Measurements from ENCODE around the gene ZSCAN32.

Gene ZSCAN32

GRCh38 chr16:3431779-3432219 is 31.0 kb upstream of the ZSCAN32 start:
- Histone ChIP-seq H3K27ac (no peak overlapping the region), H3K4me3 (ENCODE audit: low read depth, low read length) (peak overlapping the region; percentile 50), H3K36me3 (peaks cover 8% of the 10 kb centered on the region; the same call in 1 of the 2 replicates), H3K27me3 (ENCODE audit: insufficient read depth, low read depth, severe bottlenecking) (no peaks in the 10 kb centered on the region), H3K9me3 (ENCODE audit: severe bottlenecking) (no peaks in the 10 kb centered on the region)
- no peak for TF ChIP-seq CTCF (IDR thresholded peaks at IDR 0.05; ENCODE audit: low read depth, low read length)
- DNase-seq = peak; percentile 86

DNA sequence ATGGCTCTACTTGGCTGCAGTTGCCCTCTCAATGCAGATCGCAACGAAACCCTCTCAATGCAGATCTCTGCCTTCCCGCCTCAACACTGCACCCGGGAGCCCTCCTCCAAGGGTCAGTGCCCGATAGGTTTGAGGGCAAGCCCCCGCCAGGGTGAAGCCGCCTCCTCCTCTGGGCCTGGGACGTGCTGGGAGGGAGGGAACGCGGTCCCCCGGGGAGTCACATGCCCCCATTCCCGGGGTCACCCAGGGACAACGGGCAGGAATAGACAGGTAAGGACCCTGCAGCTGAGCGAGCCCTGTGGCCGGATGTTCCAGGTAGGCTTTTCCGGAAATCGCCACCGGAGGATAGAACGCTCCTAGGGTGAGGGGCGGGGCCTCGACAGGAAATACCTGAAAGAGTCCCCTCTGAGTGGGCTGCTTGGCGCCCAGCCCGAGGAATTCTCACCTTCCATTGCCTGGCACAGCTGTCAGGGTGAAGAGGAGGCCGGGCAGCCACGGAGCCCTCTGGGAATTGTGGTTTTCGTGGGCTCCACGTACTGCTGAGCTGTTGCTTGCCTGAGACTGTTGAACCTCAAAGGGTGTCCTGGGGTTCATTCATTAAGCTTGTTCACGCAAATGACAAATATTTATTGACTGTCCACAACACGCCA is 13.1 kb upstream of the ZSCAN32 start:
- H3K4me3 ChIP-seq (ENCODE audit: low read depth, low read length) = no peak overlapping the region
- DNase-seq = no peak
- no peak for TF ChIP-seq CTCF (IDR thresholded peaks at IDR 0.05; ENCODE audit: low read depth, low read length)
- H3K36me3 ChIP-seq = peaks cover 4% of the 10 kb centered on the region
- H3K27ac ChIP-seq = no peak overlapping the region
- H3K9me3 ChIP-seq (ENCODE audit: severe bottlenecking) = peaks cover 6% of the 10 kb centered on the region
- H3K27me3 ChIP-seq (ENCODE audit: insufficient read depth, low read depth, severe bottlenecking) = no peaks in the 10 kb centered on the region

DNA sequence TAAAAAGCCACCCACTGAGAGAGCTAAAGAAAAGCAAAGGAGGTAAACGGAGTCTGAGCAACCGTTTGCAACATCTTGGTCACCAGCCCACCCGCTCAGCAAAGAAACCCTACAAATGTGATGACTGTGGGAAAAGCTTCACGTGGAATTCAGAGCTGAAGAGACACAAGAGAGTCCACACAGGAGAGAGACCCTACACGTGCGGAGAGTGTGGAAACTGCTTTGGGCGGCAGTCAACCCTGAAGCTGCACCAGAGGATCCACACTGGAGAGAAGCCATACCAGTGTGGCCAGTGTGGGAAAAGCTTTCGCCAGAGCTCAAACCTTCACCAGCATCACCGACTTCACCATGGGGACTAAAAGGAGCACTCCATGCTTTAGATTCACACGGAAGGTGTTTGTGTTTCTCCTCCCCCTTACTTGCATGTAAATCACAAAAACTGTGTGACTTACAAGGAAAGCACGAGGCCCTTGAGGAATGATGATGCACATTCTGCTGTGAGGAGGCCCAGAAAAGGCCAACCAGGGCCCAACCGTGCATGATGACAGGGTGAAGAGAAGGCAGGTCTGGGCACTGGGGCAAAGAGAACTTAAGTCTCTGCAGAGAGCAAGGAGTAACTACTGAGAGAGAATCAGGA is 7.9 kb upstream of the ZSCAN32 start:
- DNase-seq = no peak
- H3K27ac ChIP-seq = no peak overlapping the region
- TF ChIP-seq CTCF (IDR thresholded peaks at IDR 0.05; ENCODE audit: low read depth, low read length) = no peak
- peaks cover 32% of the 10 kb centered on the region for H3K9me3 ChIP-seq (ENCODE audit: severe bottlenecking)
- no peak overlapping the region for H3K4me3 ChIP-seq (ENCODE audit: low read depth, low read length)
- H3K27me3 ChIP-seq (ENCODE audit: insufficient read depth, low read depth, severe bottlenecking) = no peaks in the 10 kb centered on the region
- peaks cover 55% of the 10 kb centered on the region for H3K36me3 ChIP-seq

- no peak for TF ChIP-seq CTCF (IDR thresholded peaks at IDR 0.05; ENCODE audit: low read depth, low read length)
- peaks cover 11% of the 10 kb centered on the region for H3K9me3 ChIP-seq (ENCODE audit: severe bottlenecking)
- H3K27me3 ChIP-seq (ENCODE audit: insufficient read depth, low read depth, severe bottlenecking) = no peaks in the 10 kb centered on the region
- peak overlapping the region; percentile 89 for H3K4me3 ChIP-seq (ENCODE audit: low read depth, low read length)
- peak overlapping the region; percentile 68 for H3K27ac ChIP-seq
- no peak for DNase-seq
- peaks cover 50% of the 10 kb centered on the region for H3K36me3 ChIP-seq
Observed at GRCh38 chr16:3401719-3402397, 1.1 kb upstream of the ZSCAN32 start.

DNA sequence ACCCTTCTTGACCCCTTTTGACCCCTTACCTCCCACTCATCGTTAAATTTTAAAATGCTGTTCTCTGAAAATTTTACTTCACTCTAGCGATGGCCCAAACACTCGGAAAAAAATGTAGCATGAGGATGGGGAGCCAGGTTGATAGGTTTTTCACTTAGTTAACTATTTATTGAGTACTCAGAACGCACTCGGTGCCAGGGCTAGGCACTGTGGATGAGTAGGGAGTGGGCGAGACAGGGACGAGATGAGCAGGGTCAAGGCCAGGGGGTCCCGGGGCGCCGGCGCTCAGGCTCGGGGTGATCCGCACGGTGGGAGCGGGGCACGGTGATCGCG is 392 bp downstream of the ZSCAN32 start:
- Histone ChIP-seq H3K36me3 (peaks cover 50% of the 10 kb centered on the region), H3K9me3 (ENCODE audit: severe bottlenecking) (no peaks in the 10 kb centered on the region), H3K27me3 (ENCODE audit: insufficient read depth, low read depth, severe bottlenecking) (no peaks in the 10 kb centered on the region), H3K4me3 (ENCODE audit: low read depth, low read length) (peak overlapping the region; percentile 89), H3K27ac (peak overlapping the region; percentile 46)
- no peak for DNase-seq
- no peak for TF ChIP-seq CTCF (IDR thresholded peaks at IDR 0.05; ENCODE audit: low read depth, low read length)

Measured in WERI-Rb-1 (cell line).